K562 (cell line): ENCODE results near the gene AZU1.

Source experiments
- CREB1 ChIP-seq, 2 experiments: sonication (generic) in 1 of 2; formaldehyde crosslinking in 1 of 2; IDR thresholded peaks; 2 replicates each; pipeline versions ENCODE4 v1.6.1 to v1.8.0; 2012 to 2022; ENCODE audit warnings: inconsistent platforms in 1 of 2, mild to moderate bottlenecking in 1 of 2, missing genetic modification reagents in 1 of 2, moderate library complexity in 1 of 2
- EP300 ChIP-seq: IDR thresholded peaks from 2 replicates; pipeline ENCODE4 v1.6.1; 2012; ENCODE audit warnings: low read length, improper control_type of control experiment
- SREBF2 ChIP-seq: sonication (generic); formaldehyde crosslinking; IDR thresholded peaks from 2 replicates; pipeline ENCODE4 v1.4.0; 2020; ENCODE audit warnings: mild to moderate bottlenecking, missing genetic modification reagents
- ZNF274 ChIP-seq: IDR thresholded peaks from 2 replicates; pipeline ENCODE4 v1.6.1; 2011; ENCODE audit warnings: low read depth, mild to moderate bottlenecking, low read length, moderate library complexity, borderline replicate concordance
- TF ChIP-seq, protein P1 (sequence below): fragments of 250-450 bp; sonication (Bioruptor Pico); IDR thresholded peaks from 2 replicates; pipeline ENCODE4 v1.5.0; 2020; ENCODE audit warnings: mild to moderate bottlenecking, borderline replicate concordance
- TF ChIP-seq, protein P2 (sequence below): sonication (generic); IDR thresholded peaks from 2 replicates; pipeline ENCODE4 v1.6.1; 2016

DNA sequence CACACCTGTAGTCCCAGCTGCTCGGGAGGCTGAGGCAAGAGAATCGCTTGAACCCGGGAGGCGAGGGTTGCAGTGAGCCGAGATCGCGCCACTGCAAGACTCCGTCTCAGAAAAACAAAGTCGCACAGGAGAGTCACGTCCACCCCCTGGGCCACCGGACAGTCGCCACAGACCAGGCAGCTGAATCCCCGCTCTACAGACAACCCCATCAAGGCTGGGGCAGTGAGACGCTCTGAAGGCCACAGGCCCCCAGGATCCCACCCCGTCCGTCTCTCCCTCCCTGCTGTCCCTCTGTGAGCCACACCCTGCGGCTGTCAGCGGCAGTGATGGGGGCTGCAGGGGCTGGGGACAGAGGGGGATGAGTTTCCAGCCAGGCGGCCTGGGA is 45.8 kb upstream of the AZU1 start:
- TF ChIP-seq ZNF274 (no peak), SREBF2 (CRISPR knock-in tag) (no peak), CREB1 (IDR thresholded peaks at IDR 0.05) (no peak), CREB1 (CRISPR knock-in tag; IDR thresholded peaks at IDR 0.05) (no peak), EP300 (no peak)
- TF ChIP-seq, protein P1, sequence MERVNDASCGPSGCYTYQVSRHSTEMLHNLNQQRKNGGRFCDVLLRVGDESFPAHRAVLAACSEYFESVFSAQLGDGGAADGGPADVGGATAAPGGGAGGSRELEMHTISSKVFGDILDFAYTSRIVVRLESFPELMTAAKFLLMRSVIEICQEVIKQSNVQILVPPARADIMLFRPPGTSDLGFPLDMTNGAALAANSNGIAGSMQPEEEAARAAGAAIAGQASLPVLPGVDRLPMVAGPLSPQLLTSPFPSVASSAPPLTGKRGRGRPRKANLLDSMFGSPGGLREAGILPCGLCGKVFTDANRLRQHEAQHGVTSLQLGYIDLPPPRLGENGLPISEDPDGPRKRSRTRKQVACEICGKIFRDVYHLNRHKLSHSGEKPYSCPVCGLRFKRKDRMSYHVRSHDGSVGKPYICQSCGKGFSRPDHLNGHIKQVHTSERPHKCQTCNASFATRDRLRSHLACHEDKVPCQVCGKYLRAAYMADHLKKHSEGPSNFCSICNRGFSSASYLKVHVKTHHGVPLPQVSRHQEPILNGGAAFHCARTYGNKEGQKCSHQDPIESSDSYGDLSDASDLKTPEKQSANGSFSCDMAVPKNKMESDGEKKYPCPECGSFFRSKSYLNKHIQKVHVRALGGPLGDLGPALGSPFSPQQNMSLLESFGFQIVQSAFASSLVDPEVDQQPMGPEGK (CRISPR knock-in tag) = no peak
- TF ChIP-seq, protein P2, sequence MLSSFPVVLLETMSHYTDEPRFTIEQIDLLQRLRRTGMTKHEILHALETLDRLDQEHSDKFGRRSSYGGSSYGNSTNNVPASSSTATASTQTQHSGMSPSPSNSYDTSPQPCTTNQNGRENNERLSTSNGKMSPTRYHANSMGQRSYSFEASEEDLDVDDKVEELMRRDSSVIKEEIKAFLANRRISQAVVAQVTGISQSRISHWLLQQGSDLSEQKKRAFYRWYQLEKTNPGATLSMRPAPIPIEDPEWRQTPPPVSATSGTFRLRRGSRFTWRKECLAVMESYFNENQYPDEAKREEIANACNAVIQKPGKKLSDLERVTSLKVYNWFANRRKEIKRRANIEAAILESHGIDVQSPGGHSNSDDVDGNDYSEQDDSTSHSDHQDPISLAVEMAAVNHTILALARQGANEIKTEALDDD = no peak
